ENCODE results near the gene TRABD2A.

Gene TRABD2A

DNA sequence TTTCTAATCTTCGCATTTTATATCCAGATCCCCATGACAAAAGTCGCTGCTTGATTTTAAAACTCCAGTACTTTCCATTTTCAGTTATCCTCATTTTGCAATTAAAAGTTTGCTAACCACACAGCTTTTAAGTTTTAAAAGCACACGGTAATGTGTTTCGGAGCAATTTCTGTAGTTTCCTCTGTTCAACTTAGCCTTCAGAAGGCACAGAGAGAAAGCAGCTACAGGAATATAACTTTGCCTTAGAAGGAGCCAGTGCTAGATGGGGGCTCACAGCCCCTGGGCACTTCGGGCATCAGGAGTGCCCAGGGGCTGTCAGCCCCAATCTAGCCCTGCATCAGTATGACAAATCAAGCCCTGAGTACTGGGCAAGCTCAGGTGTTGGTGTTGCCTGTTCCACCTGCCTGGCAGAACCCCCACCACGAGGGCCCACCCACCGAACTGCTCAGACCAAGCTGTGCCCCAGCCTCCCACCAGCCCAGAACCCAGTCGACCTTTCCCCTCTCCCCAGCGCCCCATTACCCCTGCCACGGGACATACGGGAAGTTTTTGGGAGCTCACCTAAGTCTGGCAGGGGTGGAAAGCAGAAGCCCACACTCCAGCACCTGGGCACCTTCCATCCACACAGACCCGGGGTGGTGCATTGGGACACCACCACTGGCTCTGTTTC is 47.3 kb downstream of the TRABD2A start:
- Histone ChIP-seq H2AFZ (ENCODE audit: low read depth, low read length, severe bottlenecking) (no peak overlapping the region), H3K9me2 (replicated peaks; ENCODE audit: insufficient read depth, low read length) (no peaks in the 10 kb centered on the region), H3K4me2 (ENCODE audit: low read depth, low read length, poor library complexity, severe bottlenecking) (no peak overlapping the region), H3K27me3 (ENCODE audit: low read length) (no peaks in the 10 kb centered on the region), H3K9ac (ENCODE audit: low read length) (no peak overlapping the region), H3K79me2 (ENCODE audit: insufficient read depth, low read length) (no peaks in the 10 kb centered on the region), H3K36me3 (ENCODE audit: low read length) (no peaks in the 10 kb centered on the region), H3K27ac (ENCODE audit: low read depth, low read length) (no peak overlapping the region), H3K9me3 (ENCODE audit: insufficient read depth, low read length) (no peaks in the 10 kb centered on the region), H4K20me1 (ENCODE audit: low read depth, low read length) (no peaks in the 10 kb centered on the region), H3K4me3 (ENCODE audit: insufficient read depth, low read length, poor library complexity, severe bottlenecking) (no peak overlapping the region), H3F3A (ENCODE audit: insufficient read depth) (no peaks in the 10 kb centered on the region)
- no peak for TF ChIP-seq EZH2phosphoT487 (conservative IDR thresholded peaks at IDR 0.05; ENCODE audit: low read length)
- TF ChIP-seq, protein P1, sequence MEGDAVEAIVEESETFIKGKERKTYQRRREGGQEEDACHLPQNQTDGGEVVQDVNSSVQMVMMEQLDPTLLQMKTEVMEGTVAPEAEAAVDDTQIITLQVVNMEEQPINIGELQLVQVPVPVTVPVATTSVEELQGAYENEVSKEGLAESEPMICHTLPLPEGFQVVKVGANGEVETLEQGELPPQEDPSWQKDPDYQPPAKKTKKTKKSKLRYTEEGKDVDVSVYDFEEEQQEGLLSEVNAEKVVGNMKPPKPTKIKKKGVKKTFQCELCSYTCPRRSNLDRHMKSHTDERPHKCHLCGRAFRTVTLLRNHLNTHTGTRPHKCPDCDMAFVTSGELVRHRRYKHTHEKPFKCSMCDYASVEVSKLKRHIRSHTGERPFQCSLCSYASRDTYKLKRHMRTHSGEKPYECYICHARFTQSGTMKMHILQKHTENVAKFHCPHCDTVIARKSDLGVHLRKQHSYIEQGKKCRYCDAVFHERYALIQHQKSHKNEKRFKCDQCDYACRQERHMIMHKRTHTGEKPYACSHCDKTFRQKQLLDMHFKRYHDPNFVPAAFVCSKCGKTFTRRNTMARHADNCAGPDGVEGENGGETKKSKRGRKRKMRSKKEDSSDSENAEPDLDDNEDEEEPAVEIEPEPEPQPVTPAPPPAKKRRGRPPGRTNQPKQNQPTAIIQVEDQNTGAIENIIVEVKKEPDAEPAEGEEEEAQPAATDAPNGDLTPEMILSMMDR (IDR thresholded peaks at IDR 0.05; ENCODE audit: insufficient read depth, low read length, poor library complexity, severe bottlenecking), result no peak

DNA sequence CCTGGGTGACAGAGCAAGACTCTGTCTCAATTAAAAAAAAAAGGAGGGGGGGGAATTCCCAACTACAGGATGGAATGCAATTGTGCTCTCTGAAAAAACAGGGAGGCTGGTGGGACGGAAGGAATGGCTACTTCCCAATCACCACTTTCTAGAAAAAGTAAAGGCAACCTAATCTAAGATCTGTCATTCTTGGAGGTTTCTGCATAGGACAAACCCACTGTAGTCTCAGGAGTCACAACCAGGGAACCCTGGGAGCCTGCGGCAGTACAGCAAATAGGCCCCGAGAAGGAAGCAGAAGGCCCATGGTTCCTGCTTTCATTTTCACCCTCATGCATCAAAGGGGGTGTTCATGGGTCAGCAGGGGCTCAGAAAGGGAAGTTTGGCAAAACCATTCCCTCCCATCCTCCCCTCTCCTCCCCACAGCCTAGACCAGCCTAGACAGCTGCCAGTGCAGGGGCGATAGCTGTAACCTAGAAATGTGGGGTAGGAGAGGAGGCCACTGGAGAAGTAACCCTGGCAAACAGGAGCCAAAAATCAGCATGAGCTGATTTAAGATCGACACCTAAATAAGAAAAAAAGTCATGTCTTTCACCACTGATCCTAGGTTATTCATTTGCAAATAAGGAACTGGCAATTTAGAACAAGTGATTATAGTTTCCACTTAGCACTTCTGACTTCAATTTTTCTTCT is 48.0 kb downstream of the TRABD2A start:
- Histone ChIP-seq H2AFZ (ENCODE audit: low read depth, low read length, severe bottlenecking) (no peak overlapping the region), H3F3A (ENCODE audit: insufficient read depth) (no peaks in the 10 kb centered on the region), H3K4me3 (ENCODE audit: insufficient read depth, low read length, poor library complexity, severe bottlenecking) (no peak overlapping the region), H3K27ac (ENCODE audit: low read depth, low read length) (no peak overlapping the region), H3K27me3 (ENCODE audit: low read length) (no peaks in the 10 kb centered on the region), H4K20me1 (ENCODE audit: low read depth, low read length) (no peaks in the 10 kb centered on the region), H3K79me2 (ENCODE audit: insufficient read depth, low read length) (no peaks in the 10 kb centered on the region), H3K9ac (ENCODE audit: low read length) (no peak overlapping the region), H3K4me2 (ENCODE audit: low read depth, low read length, poor library complexity, severe bottlenecking) (no peak overlapping the region), H3K9me3 (ENCODE audit: insufficient read depth, low read length) (no peaks in the 10 kb centered on the region), H3K9me2 (replicated peaks; ENCODE audit: insufficient read depth, low read length) (no peaks in the 10 kb centered on the region), H3K36me3 (ENCODE audit: low read length) (no peaks in the 10 kb centered on the region)
- no peak for TF ChIP-seq EZH2phosphoT487 (conservative IDR thresholded peaks at IDR 0.05; ENCODE audit: low read length)
- TF ChIP-seq, protein P1 (IDR thresholded peaks at IDR 0.05; ENCODE audit: insufficient read depth, low read length, poor library complexity, severe bottlenecking), result no peak

DNA sequence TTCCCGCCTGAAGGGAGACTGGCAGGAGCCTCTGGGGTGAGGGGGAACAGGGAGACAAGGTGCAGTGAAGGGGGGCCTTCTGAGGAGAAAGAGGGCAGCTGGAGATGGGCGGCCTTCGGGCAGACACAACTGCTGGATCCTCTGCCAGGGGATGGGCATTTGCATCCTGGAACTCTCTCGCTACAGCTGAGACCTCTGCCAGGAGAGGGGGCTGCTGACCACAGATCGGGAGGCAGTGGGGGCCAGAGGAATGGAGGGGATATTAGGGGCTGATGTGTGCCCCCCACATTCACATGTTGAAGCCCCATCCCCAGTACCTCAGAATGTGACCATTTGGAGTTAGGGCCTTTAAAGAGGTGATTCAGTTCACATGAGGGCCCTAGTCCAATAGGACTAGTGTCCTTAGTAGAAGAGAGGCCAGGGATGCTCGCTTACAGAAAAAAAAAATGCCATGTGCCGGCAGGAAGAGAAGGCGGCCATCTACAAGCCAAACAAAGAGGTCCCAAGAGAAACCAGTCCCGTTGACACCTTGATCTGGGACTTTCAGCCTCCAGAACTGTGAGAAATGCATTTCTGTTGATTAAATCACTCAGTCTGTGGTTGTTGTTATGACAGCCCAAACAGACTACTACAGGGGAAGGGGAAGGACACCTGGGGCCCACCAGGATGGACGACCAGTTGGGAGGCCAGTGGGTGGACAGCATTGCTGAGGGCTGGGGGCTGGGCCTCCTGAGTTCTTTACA is 50.0 kb downstream of the TRABD2A start:
- H3K4me2 ChIP-seq (ENCODE audit: low read depth, low read length, poor library complexity, severe bottlenecking), result no peak overlapping the region
- H2AFZ ChIP-seq (ENCODE audit: low read depth, low read length, severe bottlenecking), result no peak overlapping the region

More for the DNA sequence above, 50.0 kb downstream of the TRABD2A start:
- no peak overlapping the region for H3K27ac ChIP-seq (ENCODE audit: low read depth, low read length)
- H3K9me3 ChIP-seq (ENCODE audit: insufficient read depth, low read length), result no peaks in the 10 kb centered on the region
- no peaks in the 10 kb centered on the region for H3K36me3 ChIP-seq (ENCODE audit: low read length)
- no peaks in the 10 kb centered on the region for H3K27me3 ChIP-seq (ENCODE audit: low read length)
- H3K9me2 ChIP-seq (replicated peaks; ENCODE audit: insufficient read depth, low read length), result no peaks in the 10 kb centered on the region
- no peak overlapping the region for H3K9ac ChIP-seq (ENCODE audit: low read length)
- H3K4me3 ChIP-seq (ENCODE audit: insufficient read depth, low read length, poor library complexity, severe bottlenecking), result no peak overlapping the region
- no peaks in the 10 kb centered on the region for H4K20me1 ChIP-seq (ENCODE audit: low read depth, low read length)
- H3K79me2 ChIP-seq (ENCODE audit: insufficient read depth, low read length), result no peaks in the 10 kb centered on the region
- TF ChIP-seq, protein P1 (IDR thresholded peaks at IDR 0.05; ENCODE audit: insufficient read depth, low read length, poor library complexity, severe bottlenecking), result no peak
- no peak for TF ChIP-seq EZH2phosphoT487 (conservative IDR thresholded peaks at IDR 0.05; ENCODE audit: low read length)
- H3F3A ChIP-seq (ENCODE audit: insufficient read depth), result no peaks in the 10 kb centered on the region
